ENCODE results near the gene PTPRD. TPM values are rescaled to one million over a fixed set of nuclear protein-coding genes. Genes with fewer than 3 reads are reported as not detected.

PTPRD gene
- polyA plus RNA-seq, 1 experiment, result 0.39 TPM

DNA sequence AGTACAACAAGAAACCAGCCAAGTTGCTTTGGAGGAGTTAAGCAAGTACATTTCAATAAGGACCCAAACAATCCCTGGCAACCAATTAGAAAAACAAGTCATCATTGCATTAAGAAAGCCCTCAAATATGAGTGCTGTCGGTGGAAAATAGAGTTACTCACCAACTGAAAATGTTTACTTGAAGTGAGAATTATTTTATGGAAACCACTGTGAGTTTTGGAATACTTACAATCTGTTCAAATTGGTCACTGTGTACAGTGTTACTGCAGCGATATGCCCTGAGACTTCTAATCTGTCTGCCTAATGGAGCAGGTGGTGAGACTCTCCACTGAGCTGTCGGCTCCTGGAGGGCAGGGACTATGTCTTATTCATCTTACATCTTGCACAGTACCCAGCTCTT lies 1740.0 kb downstream of the PTPRD start:
- POLR2A ChIA-PET, result no interaction called here
- no peaks in the 10 kb centered on the region for H3K36me3 ChIP-seq (ENCODE audit: control insufficient read depth, insufficient read depth, low read length)
- no peaks in the 10 kb centered on the region for H3K27me3 ChIP-seq (ENCODE audit: control insufficient read depth, insufficient read depth, low read length)
- H3K4me3 ChIP-seq (ENCODE audit: low read depth, low read length), result no peak overlapping the region
- TF ChIP-seq, protein P1, sequence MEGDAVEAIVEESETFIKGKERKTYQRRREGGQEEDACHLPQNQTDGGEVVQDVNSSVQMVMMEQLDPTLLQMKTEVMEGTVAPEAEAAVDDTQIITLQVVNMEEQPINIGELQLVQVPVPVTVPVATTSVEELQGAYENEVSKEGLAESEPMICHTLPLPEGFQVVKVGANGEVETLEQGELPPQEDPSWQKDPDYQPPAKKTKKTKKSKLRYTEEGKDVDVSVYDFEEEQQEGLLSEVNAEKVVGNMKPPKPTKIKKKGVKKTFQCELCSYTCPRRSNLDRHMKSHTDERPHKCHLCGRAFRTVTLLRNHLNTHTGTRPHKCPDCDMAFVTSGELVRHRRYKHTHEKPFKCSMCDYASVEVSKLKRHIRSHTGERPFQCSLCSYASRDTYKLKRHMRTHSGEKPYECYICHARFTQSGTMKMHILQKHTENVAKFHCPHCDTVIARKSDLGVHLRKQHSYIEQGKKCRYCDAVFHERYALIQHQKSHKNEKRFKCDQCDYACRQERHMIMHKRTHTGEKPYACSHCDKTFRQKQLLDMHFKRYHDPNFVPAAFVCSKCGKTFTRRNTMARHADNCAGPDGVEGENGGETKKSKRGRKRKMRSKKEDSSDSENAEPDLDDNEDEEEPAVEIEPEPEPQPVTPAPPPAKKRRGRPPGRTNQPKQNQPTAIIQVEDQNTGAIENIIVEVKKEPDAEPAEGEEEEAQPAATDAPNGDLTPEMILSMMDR (IDR thresholded peaks at IDR 0.05; ENCODE audit: insufficient read depth, low read depth, low read length), result no peak
- DNase-seq (ENCODE audit: low read depth), result no peak
- CTCF ChIA-PET, result no interaction called here

GRCh38 chr9:8871796-8872445 lies 1740.9 kb downstream of the PTPRD start:
- POLR2A ChIA-PET, result no interaction called here
- Histone ChIP-seq H3K4me3 (ENCODE audit: low read depth, low read length) (no peak overlapping the region), H3K36me3 (ENCODE audit: control insufficient read depth, insufficient read depth, low read length) (no peaks in the 10 kb centered on the region), H3K27me3 (ENCODE audit: control insufficient read depth, insufficient read depth, low read length) (no peaks in the 10 kb centered on the region)
- TF ChIP-seq, protein P1 (IDR thresholded peaks at IDR 0.05; ENCODE audit: insufficient read depth, low read depth, low read length), result no peak
- CTCF ChIA-PET, result interaction anchor here (1.3 kb wide), 1 partner anchor 15 kb away, joined by 3 read pairs; no protein-coding TSS in a partner anchor
- no peak for DNase-seq (ENCODE audit: low read depth)

- CTCF ChIA-PET, result interaction anchor here (1.3 kb wide), 1 partner anchor 15 kb away, joined by 3 read pairs; no protein-coding TSS in a partner anchor
- POLR2A ChIA-PET, result no interaction called here
- no peak overlapping the region for H3K4me3 ChIP-seq (ENCODE audit: low read depth, low read length)
- TF ChIP-seq, protein P1 (IDR thresholded peaks at IDR 0.05; ENCODE audit: insufficient read depth, low read depth, low read length), result no peak
- no peaks in the 10 kb centered on the region for H3K27me3 ChIP-seq (ENCODE audit: control insufficient read depth, insufficient read depth, low read length)
- H3K36me3 ChIP-seq (ENCODE audit: control insufficient read depth, insufficient read depth, low read length), result no peaks in the 10 kb centered on the region
- DNase-seq (ENCODE audit: low read depth), result no peak
Observed at GRCh38 chr9:8871396-8871795, 1741.4 kb downstream of the PTPRD start.

- TF ChIP-seq, protein P1 (IDR thresholded peaks at IDR 0.05; ENCODE audit: insufficient read depth, low read depth, low read length), result no peak
- Histone ChIP-seq H3K27me3 (ENCODE audit: control insufficient read depth, insufficient read depth, low read length) (no peaks in the 10 kb centered on the region), H3K4me3 (ENCODE audit: low read depth, low read length) (no peak overlapping the region), H3K36me3 (ENCODE audit: control insufficient read depth, insufficient read depth, low read length) (no peaks in the 10 kb centered on the region)
- CTCF ChIA-PET, result no interaction called here
- POLR2A ChIA-PET, result no interaction called here
- no peak for DNase-seq (ENCODE audit: low read depth)
Observed at GRCh38 chr9:8869812-8870211, 1743.0 kb downstream of the PTPRD start.

DNA sequence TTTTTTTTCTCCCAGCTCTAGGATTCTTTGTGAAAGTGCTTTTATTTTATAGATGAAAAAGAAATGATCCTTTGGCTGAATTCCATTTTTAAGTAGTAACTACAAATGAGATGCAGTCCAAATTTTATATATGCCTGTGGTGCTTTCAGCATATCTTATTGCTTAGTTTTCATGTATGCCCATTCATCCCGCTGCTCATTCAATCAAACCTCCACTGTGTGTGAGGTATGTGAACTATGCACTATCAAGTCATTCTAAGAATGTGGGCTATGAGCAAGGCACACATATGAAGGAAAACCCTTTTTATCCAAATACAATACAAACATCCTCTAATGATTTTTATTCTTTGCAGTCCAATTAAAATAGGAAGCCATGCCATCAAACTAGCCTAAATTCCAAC lies 1744.2 kb downstream of the PTPRD start:
- Histone ChIP-seq H3K4me3 (ENCODE audit: low read depth, low read length) (no peak overlapping the region), H3K27me3 (ENCODE audit: control insufficient read depth, insufficient read depth, low read length) (no peaks in the 10 kb centered on the region), H3K36me3 (ENCODE audit: control insufficient read depth, insufficient read depth, low read length) (no peaks in the 10 kb centered on the region)
- DNase-seq (ENCODE audit: low read depth), result no peak
- POLR2A ChIA-PET, result no interaction called here
- TF ChIP-seq, protein P1 (IDR thresholded peaks at IDR 0.05; ENCODE audit: insufficient read depth, low read depth, low read length), result no peak
- CTCF ChIA-PET, result no interaction called here
